GM10266 (cell line): ENCODE data around the gene MICB.

Experiments used
- DNase-seq: peaks from one replicate; pipeline ENCODE4 v3.0.0; 2012; ENCODE audit errors: extremely low spot score
- TF ChIP-seq, protein P1 (sequence below): IDR thresholded peaks from 2 replicates; pipeline ENCODE4 v1.5.1; 2012; ENCODE audit warnings: mild to moderate bottlenecking, low read depth; ENCODE audit not compliant: control insufficient read depth, insufficient read depth; ENCODE audit errors: missing control alignments

The MICB gene

DNA sequence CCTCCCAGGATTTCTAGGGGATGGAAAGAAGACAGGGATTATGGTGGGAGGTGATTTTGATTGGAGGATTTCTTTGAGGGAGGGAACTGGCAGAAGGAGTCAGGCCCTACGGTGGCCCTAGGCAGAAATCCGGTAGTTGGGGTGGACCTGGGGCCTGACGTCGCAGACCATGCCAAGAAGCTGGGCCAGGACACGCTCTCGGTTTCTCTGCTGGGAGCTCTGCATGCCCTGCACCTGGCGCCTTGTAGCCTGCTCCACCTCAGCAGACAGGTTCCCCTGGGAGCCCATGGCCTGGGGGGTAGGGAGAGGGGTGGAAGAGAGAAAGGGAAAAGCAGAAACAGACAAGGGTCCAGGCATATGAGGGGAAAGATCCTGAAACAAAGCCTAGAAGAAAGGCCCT, 47.3 kb downstream of the MICB start:
- TF ChIP-seq, protein P1, sequence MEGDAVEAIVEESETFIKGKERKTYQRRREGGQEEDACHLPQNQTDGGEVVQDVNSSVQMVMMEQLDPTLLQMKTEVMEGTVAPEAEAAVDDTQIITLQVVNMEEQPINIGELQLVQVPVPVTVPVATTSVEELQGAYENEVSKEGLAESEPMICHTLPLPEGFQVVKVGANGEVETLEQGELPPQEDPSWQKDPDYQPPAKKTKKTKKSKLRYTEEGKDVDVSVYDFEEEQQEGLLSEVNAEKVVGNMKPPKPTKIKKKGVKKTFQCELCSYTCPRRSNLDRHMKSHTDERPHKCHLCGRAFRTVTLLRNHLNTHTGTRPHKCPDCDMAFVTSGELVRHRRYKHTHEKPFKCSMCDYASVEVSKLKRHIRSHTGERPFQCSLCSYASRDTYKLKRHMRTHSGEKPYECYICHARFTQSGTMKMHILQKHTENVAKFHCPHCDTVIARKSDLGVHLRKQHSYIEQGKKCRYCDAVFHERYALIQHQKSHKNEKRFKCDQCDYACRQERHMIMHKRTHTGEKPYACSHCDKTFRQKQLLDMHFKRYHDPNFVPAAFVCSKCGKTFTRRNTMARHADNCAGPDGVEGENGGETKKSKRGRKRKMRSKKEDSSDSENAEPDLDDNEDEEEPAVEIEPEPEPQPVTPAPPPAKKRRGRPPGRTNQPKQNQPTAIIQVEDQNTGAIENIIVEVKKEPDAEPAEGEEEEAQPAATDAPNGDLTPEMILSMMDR: no peak
- no peak for DNase-seq

DNA sequence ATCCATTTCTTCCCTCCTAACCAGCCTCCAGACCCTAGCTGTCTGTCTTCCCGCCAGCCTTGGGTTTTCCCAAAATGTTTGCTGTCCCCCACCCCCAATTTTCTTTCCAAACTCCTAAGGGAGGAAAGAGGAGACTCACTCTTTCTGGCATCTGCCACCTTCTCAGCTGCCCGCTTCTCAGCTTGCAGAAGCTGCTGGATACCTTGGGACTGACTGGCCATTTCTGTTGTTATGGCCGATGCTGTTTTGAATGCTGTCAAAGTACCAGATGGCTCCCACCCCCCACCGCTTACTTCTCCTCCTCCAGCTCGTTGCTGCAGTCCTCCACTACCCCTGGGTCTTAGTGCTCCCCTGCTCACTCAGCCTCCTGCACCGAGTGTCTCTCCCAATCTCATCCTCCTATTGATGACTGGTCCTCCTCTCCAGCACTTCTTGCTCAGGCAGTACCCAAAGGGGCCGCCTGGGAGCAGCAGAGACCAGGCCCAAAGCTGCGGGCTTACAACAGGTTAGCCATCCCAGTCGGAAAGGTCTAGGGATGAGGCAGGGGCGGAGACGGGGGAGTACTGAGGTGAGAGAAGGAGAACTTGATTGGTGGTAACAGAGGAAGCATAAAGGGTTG, 48.5 kb downstream of the MICB start, which contains the start of gene ATP6V1G2:
ATP6V1G2 (minus strand) TSS at position 270 of the 619 bp plus-strand sequence; CDS start at position 221, 49 bp downstream.
- TF ChIP-seq, protein P1: peak; percentile 98
- peak; percentile 75 for DNase-seq

DNA sequence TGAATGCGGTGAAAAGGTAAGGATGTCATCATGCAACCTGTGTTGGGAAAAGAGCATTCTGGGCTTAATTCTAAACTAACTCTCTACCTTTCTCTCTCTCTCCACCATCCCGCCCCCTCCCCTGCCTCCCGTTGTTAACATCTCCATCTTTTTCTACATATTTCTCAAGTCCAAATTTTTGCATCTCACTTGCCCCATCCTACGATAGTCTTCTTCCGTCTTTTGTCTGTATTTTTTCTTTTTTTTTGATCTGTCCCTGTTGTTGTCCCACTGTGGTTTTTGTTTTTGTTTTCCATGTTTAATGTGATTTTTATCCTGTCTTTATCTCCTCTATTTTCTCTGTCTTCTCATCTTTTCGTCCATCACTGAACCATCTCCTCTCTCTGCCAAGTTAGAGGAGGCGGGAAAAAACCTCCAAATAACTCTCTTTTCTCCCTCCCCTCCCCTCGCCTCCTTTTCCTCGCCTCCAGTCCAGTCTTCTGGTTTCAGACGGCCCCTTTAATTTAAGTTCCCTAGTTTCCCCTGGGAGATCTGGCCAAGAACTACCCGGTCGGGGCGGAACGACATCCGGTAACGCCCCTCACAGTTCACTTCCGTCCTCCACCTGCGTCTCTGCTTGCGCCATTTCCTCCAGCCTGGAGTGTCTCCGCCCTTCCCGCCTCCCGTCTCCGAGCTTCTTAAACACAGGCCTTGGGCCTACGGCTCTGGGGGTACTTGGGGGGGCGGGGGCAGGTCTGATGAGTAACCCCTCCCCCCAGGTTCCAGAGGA, 49.2 kb downstream of the MICB start, which contains the start of gene NFKBIL1:
NFKBIL1 (plus strand) TSS at position 651 of the 769 bp plus-strand sequence; CDS start at position 738, 87 bp downstream.
- TF ChIP-seq, protein P1: no peak
- peak; percentile 90 for DNase-seq

DNA sequence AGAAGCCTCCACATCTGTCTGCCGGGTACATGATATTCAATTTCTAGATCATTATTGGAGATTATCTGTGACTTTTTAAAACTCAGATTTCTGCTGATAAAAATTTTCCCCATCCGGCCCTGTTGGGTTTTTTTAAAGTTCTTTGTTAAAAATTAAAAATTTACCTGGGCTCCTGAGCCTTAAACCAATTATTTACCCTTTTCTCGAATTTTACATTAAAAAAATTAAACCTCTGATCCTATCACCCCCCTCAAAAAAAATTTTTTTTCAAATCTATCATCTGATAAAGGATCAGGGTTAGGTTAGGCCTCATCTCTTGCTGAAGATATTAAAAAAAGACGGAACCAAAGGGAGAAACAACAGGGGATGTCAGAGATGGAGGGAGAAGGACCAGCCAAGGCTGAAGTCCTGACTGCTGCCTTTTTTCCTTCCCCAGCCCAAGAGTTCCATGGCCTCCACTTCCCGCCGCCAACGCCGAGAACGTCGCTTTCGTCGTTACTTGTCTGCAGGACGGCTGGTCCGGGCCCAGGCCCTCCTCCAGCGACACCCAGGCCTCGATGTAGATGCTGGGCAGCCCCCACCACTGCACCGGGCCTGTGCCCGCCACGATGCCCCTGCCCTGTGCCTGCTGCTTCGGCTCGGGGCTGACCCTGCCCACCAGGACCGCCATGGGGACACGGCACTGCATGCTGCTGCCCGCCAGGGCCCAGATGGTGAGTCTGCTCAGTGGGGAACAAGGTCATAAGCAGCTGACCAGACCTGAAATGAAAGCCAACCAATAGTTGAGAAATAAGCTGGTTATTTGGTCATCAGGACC, 50.0 kb downstream of the MICB start:
- TF ChIP-seq, protein P1: no peak
- no peak for DNase-seq

DNA sequence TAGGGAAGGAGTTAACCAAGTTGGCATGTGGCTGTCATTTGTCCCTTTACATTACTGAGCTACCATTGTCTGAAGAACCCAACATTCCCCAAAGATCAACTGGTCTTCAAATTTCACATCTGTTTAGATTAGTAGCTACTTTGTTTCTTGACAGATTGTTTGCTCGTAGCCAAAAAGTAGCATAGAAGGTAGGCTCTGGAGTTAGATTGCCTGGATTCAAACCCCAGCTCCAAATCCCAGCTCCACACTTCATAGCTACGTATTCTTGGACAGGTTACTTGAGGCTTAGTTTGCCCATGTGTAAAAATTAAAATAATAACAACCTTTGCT, 50.6 kb downstream of the MICB start:
- no peak for DNase-seq
- TF ChIP-seq, protein P1: no peak

DNA sequence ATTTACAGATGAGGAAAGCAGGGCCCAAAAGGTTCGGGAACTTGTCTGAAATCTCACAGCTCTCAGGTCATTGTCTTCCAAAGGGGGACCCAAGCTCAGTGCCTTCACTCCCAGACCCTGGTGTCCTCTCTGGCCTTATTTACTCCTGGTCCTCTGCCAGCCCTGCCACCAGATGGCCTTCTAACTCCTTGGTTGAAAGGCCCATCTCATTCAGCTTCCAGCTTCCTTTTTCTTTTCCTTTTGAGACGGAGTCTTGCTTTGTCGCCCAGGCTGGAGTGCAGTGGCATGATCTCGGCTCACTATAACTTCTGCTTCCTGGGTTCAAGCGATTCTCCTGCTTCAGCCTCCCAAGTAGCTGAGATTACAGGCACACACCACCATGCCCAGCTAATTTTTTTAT, 53.4 kb downstream of the MICB start:
- TF ChIP-seq, protein P1: peak; percentile 86
- DNase-seq: peak; percentile 74
